Mesenchymal stem cell (in vitro differentiated cells and primary cell): Measurements from ENCODE around the gene CNTNAP2.

Source experiments
- DNase-seq: peaks from one replicate; pipeline ENCODE4 v3.0.0-alpha.2; 2013
- H2AFZ ChIP-seq: one replicate; pipeline ENCODE4 v1.6.1; 2013; ENCODE audit warnings: low read depth, mild to moderate bottlenecking, control low read depth, inconsistent platforms, low read length, moderate library complexity
- H2AK5ac ChIP-seq: 2 replicates; pipeline ENCODE4 v1.6.1; 2013; ENCODE audit warnings: low read length, moderate library complexity, mild to moderate bottlenecking, inconsistent platforms; ENCODE audit not compliant: severe bottlenecking
- H2BK120ac ChIP-seq: one replicate; pipeline ENCODE4 v1.6.1; 2013; ENCODE audit warnings: low read depth, mild to moderate bottlenecking, inconsistent platforms, low read length, moderate library complexity
- H2BK12ac ChIP-seq, 2 experiments: one replicate each; pipeline ENCODE4 v1.6.1; 2013; ENCODE audit warnings: inconsistent platforms in 2 of 2, low read length in 2 of 2, mild to moderate bottlenecking in 2 of 2, moderate library complexity in 2 of 2, control low read depth in 1 of 2
- H2BK15ac ChIP-seq: one replicate; pipeline ENCODE4 v1.6.1; 2013; ENCODE audit warnings: mild to moderate bottlenecking, low read depth, inconsistent platforms; ENCODE audit not compliant: poor library complexity, severe bottlenecking
- H2BK5ac ChIP-seq: 2 replicates; pipeline ENCODE4 v1.6.1; 2013; ENCODE audit warnings: low read depth, mild to moderate bottlenecking, low read length, control low read depth, inconsistent platforms; ENCODE audit not compliant: poor library complexity, severe bottlenecking
- H3K14ac ChIP-seq, 2 experiments: one replicate each; pipeline ENCODE4 v1.6.1; 2013; ENCODE audit warnings: inconsistent platforms in 2 of 2, low read length in 2 of 2, control low read depth in 1 of 2, mild to moderate bottlenecking in 1 of 2, moderate library complexity in 1 of 2
- H3K18ac ChIP-seq, 2 experiments: one replicate each; pipeline ENCODE4 v1.6.1; 2013; ENCODE audit warnings: inconsistent platforms in 2 of 2, low read length in 2 of 2, control low read depth in 1 of 2, low read depth in 1 of 2, mild to moderate bottlenecking in 1 of 2
- H3K23ac ChIP-seq, 2 experiments: one replicate each; pipeline ENCODE4 v1.6.1; 2013; ENCODE audit warnings: inconsistent platforms in 2 of 2, low read length in 2 of 2, mild to moderate bottlenecking in 2 of 2, moderate library complexity in 2 of 2, control low read depth in 1 of 2
- H3K27ac ChIP-seq: 2 replicates; pipeline ENCODE4 v1.5.1; 2013; ENCODE audit warnings: mild to moderate bottlenecking, moderate library complexity, low read length, control low read depth, inconsistent platforms; ENCODE audit not compliant: poor library complexity, severe bottlenecking
- H3K27me3 ChIP-seq, 2 experiments: 2 replicates each; pipeline versions ENCODE4 v1.6.1 to v1.7.0; 2013; ENCODE audit warnings: low read length in 2 of 2, mild to moderate bottlenecking in 2 of 2, moderate library complexity in 2 of 2, control low read depth in 1 of 2, inconsistent platforms in 1 of 2; ENCODE audit not compliant: control insufficient read depth in 1 of 2, insufficient read depth in 1 of 2
- H3K36me3 ChIP-seq, 2 experiments: 2 replicates each; pipeline versions ENCODE4 v1.6.1 to v1.7.0; 2013; ENCODE audit warnings: low read length in 2 of 2, control low read depth in 1 of 2, inconsistent platforms in 1 of 2, low read depth in 1 of 2, mild to moderate bottlenecking in 1 of 2; ENCODE audit not compliant: insufficient read depth in 2 of 2, control insufficient read depth in 1 of 2
- H3K4ac ChIP-seq, 2 experiments: one replicate each; pipeline ENCODE4 v1.6.1; 2013; ENCODE audit warnings: inconsistent platforms in 2 of 2, low read length in 2 of 2, mild to moderate bottlenecking in 2 of 2, moderate library complexity in 2 of 2, control low read depth in 1 of 2, low read depth in 1 of 2
- H3K4me1 ChIP-seq: 2 replicates; pipeline ENCODE4 v1.6.1; 2013; ENCODE audit warnings: low read depth, low read length, control low read depth; ENCODE audit not compliant: control insufficient read depth, insufficient read depth
- H3K4me2 ChIP-seq: 2 replicates; pipeline ENCODE4 v1.6.1; 2013; ENCODE audit warnings: low read length, mild to moderate bottlenecking, inconsistent platforms; ENCODE audit not compliant: poor library complexity, severe bottlenecking
- H3K4me3 ChIP-seq, 2 experiments: 2 replicates each; pipeline versions ENCODE4 v1.5.1 to v1.7.0; 2013; ENCODE audit warnings: low read length in 2 of 2, mild to moderate bottlenecking in 2 of 2, control low read depth in 1 of 2, low read depth in 1 of 2; ENCODE audit not compliant: insufficient read depth in 1 of 2
- H3K79me1 ChIP-seq: replicated peaks from 2 replicates; pipeline ENCODE4 v1.6.1; 2013; ENCODE audit warnings: mild to moderate bottlenecking, control low read depth, low read length, inconsistent platforms; ENCODE audit not compliant: poor library complexity, severe bottlenecking
- H3K9ac ChIP-seq: 2 replicates; pipeline ENCODE4 v1.7.0; 2013; ENCODE audit warnings: mild to moderate bottlenecking, low read length, moderate library complexity
- H3K9me3 ChIP-seq: 2 replicates; pipeline ENCODE4 v1.7.0; 2013; ENCODE audit warnings: mild to moderate bottlenecking, low read length; ENCODE audit not compliant: control insufficient read depth
- H4K8ac ChIP-seq: one replicate; pipeline ENCODE4 v1.6.1; 2013; ENCODE audit warnings: inconsistent platforms, mild to moderate bottlenecking, low read length, moderate library complexity
- H4K91ac ChIP-seq: one replicate; pipeline ENCODE4 v1.6.1; 2013; ENCODE audit warnings: mild to moderate bottlenecking, low read length, inconsistent platforms
- WGBS: methylation state at CpG from one replicate; pipeline ENCODE4 v1.1.7; 2013; ENCODE audit warnings: mixed read lengths; 5-methylcytosine and 5-hydroxymethylcytosine counted together

Gene CNTNAP2

GRCh38 chr7:147078312-147078711 is 961.7 kb downstream of the CNTNAP2 start:
- Histone ChIP-seq H4K8ac (no peak overlapping the region), H2AK5ac (no peak overlapping the region), H3K27ac (no peak overlapping the region), H3K4me3 (no peak overlapping the region), H3K4me1 (no peaks in the 10 kb centered on the region), H2BK120ac (no peak overlapping the region), H4K91ac (no peak overlapping the region), H3K9ac (no peak overlapping the region), H3K4me2 (no peak overlapping the region), H2BK12ac (no peak overlapping the region), H2BK15ac (no peak overlapping the region), H3K4ac (no peak overlapping the region), H3K27me3 (no peaks in the 10 kb centered on the region), H2AFZ (no peak overlapping the region), H3K23ac (no peak overlapping the region), H3K79me1 (no peaks in the 10 kb centered on the region), H3K14ac (no peak overlapping the region), H3K18ac (no peak overlapping the region), H2BK5ac (no peak overlapping the region), H3K36me3 (no peaks in the 10 kb centered on the region), H3K9me3 (peaks cover 11% of the 10 kb centered on the region)
- no peak for DNase-seq
- WGBS = 72% methylated on average over 2 of the region's 3 CpGs

GRCh38 chr7:147079083-147079482 is 962.5 kb downstream of the CNTNAP2 start:
- 76% methylated on average over 3 of the region's 5 CpGs for WGBS
- Histone ChIP-seq H4K91ac (no peak overlapping the region), H3K4me3 (no peak overlapping the region), H2AFZ (no peak overlapping the region), H3K36me3 (no peaks in the 10 kb centered on the region), H3K4me1 (no peaks in the 10 kb centered on the region), H3K14ac (no peak overlapping the region), H2BK5ac (no peak overlapping the region), H2BK12ac (no peak overlapping the region), H3K23ac (no peak overlapping the region), H3K18ac (no peak overlapping the region), H3K27me3 (no peaks in the 10 kb centered on the region), H3K79me1 (no peaks in the 10 kb centered on the region), H3K9ac (no peak overlapping the region), H2AK5ac (no peak overlapping the region), H3K27ac (no peak overlapping the region), H2BK120ac (no peak overlapping the region), H4K8ac (no peak overlapping the region), H3K4ac (no peak overlapping the region), H3K9me3 (peaks cover 11% of the 10 kb centered on the region), H2BK15ac (no peak overlapping the region), H3K4me2 (no peak overlapping the region)
- DNase-seq = no peak

GRCh38 chr7:147079921-147080420 is 963.4 kb downstream of the CNTNAP2 start:
- H3K9ac ChIP-seq = no peak overlapping the region
- no peak overlapping the region for H3K4me2 ChIP-seq
- no peak overlapping the region for H3K14ac ChIP-seq
- WGBS = no CpG with 5 or more reads among the region's 2 CpGs
- no peak overlapping the region for H3K18ac ChIP-seq
- no peak overlapping the region for H4K91ac ChIP-seq
- H3K27ac ChIP-seq = no peak overlapping the region
- H3K27me3 ChIP-seq = no peaks in the 10 kb centered on the region
- no peak overlapping the region for H2BK5ac ChIP-seq
- peaks cover 11% of the 10 kb centered on the region for H3K9me3 ChIP-seq
- H3K4me1 ChIP-seq = no peaks in the 10 kb centered on the region
- H3K4ac ChIP-seq = no peak overlapping the region
- no peak overlapping the region for H3K23ac ChIP-seq
- H2BK12ac ChIP-seq = no peak overlapping the region
- no peak overlapping the region for H4K8ac ChIP-seq
- H3K36me3 ChIP-seq = no peaks in the 10 kb centered on the region
- no peak overlapping the region for H2BK15ac ChIP-seq
- H2BK120ac ChIP-seq = no peak overlapping the region
- no peak overlapping the region for H2AK5ac ChIP-seq
- no peaks in the 10 kb centered on the region for H3K79me1 ChIP-seq
- H2AFZ ChIP-seq = no peak overlapping the region
- H3K4me3 ChIP-seq = no peak overlapping the region
- no peak for DNase-seq

GRCh38 chr7:147081117-147081516 is 964.5 kb downstream of the CNTNAP2 start:
- no peak overlapping the region for H3K4ac ChIP-seq
- no peaks in the 10 kb centered on the region for H3K27me3 ChIP-seq
- H3K4me1 ChIP-seq = no peaks in the 10 kb centered on the region
- H4K8ac ChIP-seq = no peak overlapping the region
- no peak overlapping the region for H3K4me2 ChIP-seq
- no peak overlapping the region for H2BK12ac ChIP-seq
- no peak overlapping the region for H3K9ac ChIP-seq
- H2BK15ac ChIP-seq = no peak overlapping the region
- peaks cover 11% of the 10 kb centered on the region for H3K9me3 ChIP-seq
- no peak overlapping the region for H2AK5ac ChIP-seq
- no peak overlapping the region for H4K91ac ChIP-seq
- H2BK120ac ChIP-seq = no peak overlapping the region
- no peak overlapping the region for H3K18ac ChIP-seq
- H2BK5ac ChIP-seq = no peak overlapping the region
- H3K14ac ChIP-seq = no peak overlapping the region
- H3K36me3 ChIP-seq = no peaks in the 10 kb centered on the region
- no peak for DNase-seq
- H3K23ac ChIP-seq = no peak overlapping the region
- H3K79me1 ChIP-seq = no peaks in the 10 kb centered on the region
- WGBS = 85% methylated on average over 7 of the region's 7 CpGs
- no peak overlapping the region for H3K4me3 ChIP-seq
- H2AFZ ChIP-seq = no peak overlapping the region
- no peak overlapping the region for H3K27ac ChIP-seq
